Neural crest cell (in vitro differentiated cells): ENCODE data around the gene RPTOR. TPM values are rescaled to one million over a fixed set of nuclear protein-coding genes. Genes with fewer than 3 reads are reported as not detected.

Experiments used
- DNase-seq: peaks from one replicate; pipeline ENCODE4 v3.0.0; 2021; ENCODE audit warnings: low read depth, mixed read lengths, low spot score
- H3K27ac Mint-ChIP-seq: one replicate; pipeline ENCODE4 v1.8.0; 2021; ENCODE audit warnings: mild to moderate bottlenecking, mixed read lengths; ENCODE audit not compliant: unreplicated experiment
- H3K27me3 Mint-ChIP-seq: 2 replicates; pipeline ENCODE4 v1.8.0; 2021; ENCODE audit warnings: low read depth, mild to moderate bottlenecking, mixed read lengths
- H3K36me3 Mint-ChIP-seq: 2 replicates; pipeline ENCODE4 v1.8.0; 2021; ENCODE audit warnings: low read depth, mild to moderate bottlenecking, mixed read lengths
- H3K4me1 Mint-ChIP-seq: 2 replicates; pipeline ENCODE4 v1.8.0; 2021; ENCODE audit warnings: mixed read lengths
- H3K4me3 Mint-ChIP-seq: one replicate; pipeline ENCODE4 v1.8.0; 2021; ENCODE audit warnings: mild to moderate bottlenecking, mixed read lengths
- H3K9me3 Mint-ChIP-seq: 2 replicates; pipeline ENCODE4 v1.8.0; 2021; ENCODE audit warnings: mixed read lengths
- CTCF ChIP-seq: fragments of 200-600 bp; sonication (generic); conservative IDR thresholded peaks from 2 replicates; pipeline ENCODE4 v1.5.0; 2021; ENCODE audit warnings: antibody characterized with exemption, mild to moderate bottlenecking
- total RNA-seq: library from RNA; stranded (reverse); gene quantifications from 2 replicates; pipeline ENCODE4 v1.2.1, GENCODE V29; 2021

Gene RPTOR
- total RNA-seq, 1 donor from 2014 or later: 41.1 TPM

GRCh38 chr17:80717720-80718083 is 173.1 kb downstream of the RPTOR start:
- peaks cover 3% of the 10 kb centered on the region for H3K9me3 Mint-ChIP-seq
- TF ChIP-seq CTCF: no peak
- DNase-seq: no peak
- no peak overlapping the region for H3K4me3 Mint-ChIP-seq
- no peaks in the 10 kb centered on the region for H3K27me3 Mint-ChIP-seq
- peak overlapping the region; percentile 36 for H3K27ac Mint-ChIP-seq
- peaks cover 15% of the 10 kb centered on the region for H3K36me3 Mint-ChIP-seq
- H3K4me1 Mint-ChIP-seq: peaks cover 55% of the 10 kb centered on the region

- DNase-seq: peak; percentile 27
These were observed 173.8 kb downstream of the RPTOR start for GRCh38 chr17:80718428-80718827.

GRCh38 chr17:80719449-80719848 is 174.8 kb downstream of the RPTOR start:
- no peak for DNase-seq
- Mint-ChIP-seq H3K36me3 (peaks cover 17% of the 10 kb centered on the region), H3K27ac (peak overlapping the region; percentile 95), H3K4me3 (no peak overlapping the region), H3K4me1 (peaks cover 57% of the 10 kb centered on the region), H3K9me3 (peaks cover 3% of the 10 kb centered on the region), H3K27me3 (no peaks in the 10 kb centered on the region)
- no peak for TF ChIP-seq CTCF

More at GRCh38 chr17:80718428-80718827, 173.8 kb downstream of the RPTOR start:
- Mint-ChIP-seq H3K27me3 (no peaks in the 10 kb centered on the region), H3K36me3 (peaks cover 14% of the 10 kb centered on the region), H3K9me3 (peaks cover 3% of the 10 kb centered on the region), H3K4me1 (peaks cover 52% of the 10 kb centered on the region), H3K27ac (peak overlapping the region; percentile 95), H3K4me3 (peak overlapping the region; percentile 38)
- TF ChIP-seq CTCF: no peak

- Mint-ChIP-seq H3K9me3 (no peaks in the 10 kb centered on the region), H3K27ac (peak overlapping the region; percentile 95), H3K36me3 (peaks cover 15% of the 10 kb centered on the region), H3K4me3 (no peak overlapping the region), H3K27me3 (no peaks in the 10 kb centered on the region), H3K4me1 (peaks cover 70% of the 10 kb centered on the region)
- TF ChIP-seq CTCF: no peak
- DNase-seq: no peak
These were observed 176.3 kb downstream of the RPTOR start for GRCh38 chr17:80720610-80721577.

- no peak overlapping the region for H3K27ac Mint-ChIP-seq
- no peak overlapping the region for H3K4me3 Mint-ChIP-seq
- no peak for DNase-seq
- H3K36me3 Mint-ChIP-seq: peaks cover 10% of the 10 kb centered on the region
- TF ChIP-seq CTCF: no peak
- no peaks in the 10 kb centered on the region for H3K9me3 Mint-ChIP-seq
- peaks cover 63% of the 10 kb centered on the region for H3K4me1 Mint-ChIP-seq
- no peaks in the 10 kb centered on the region for H3K27me3 Mint-ChIP-seq
These were observed 178.0 kb downstream of the RPTOR start for GRCh38 chr17:80722661-80723060.
